Measurements from ENCODE around the gene B4GAT1. TPM values are rescaled to one million over a fixed set of nuclear protein-coding genes. Genes with fewer than 3 reads are reported as not detected.

The B4GAT1 gene
- total and polyA plus RNA-seq, 9 of the 15 experiments (the other 6 are each of a cell fraction or from before 2014, with no cell fraction given) = 0.86 to 9.5 (median 3.8) TPM

- TF ChIP-seq MBD1 (CRISPR knock-in tag; IDR thresholded peaks at IDR 0.05) (no peak), PCBP2 (IDR thresholded peaks at IDR 0.05; ENCODE audit: low read depth, low read length, poor library complexity, severe bottlenecking) (no peak), MITF (IDR thresholded peaks at IDR 0.05) (no peak; the same call in 1 of the 2 replicates), PHB (CRISPR knock-in tag; IDR thresholded peaks at IDR 0.05) (peak; percentile 31; the same call in 1 of the 2 replicates), BRCA1 (IDR thresholded peaks at IDR 0.05) (no peak), BRCA1 (CRISPR knock-in tag; IDR thresholded peaks at IDR 0.05) (no peak), KLF1 (tag; IDR thresholded peaks at IDR 0.05) (peak; percentile 47; the same call in 1 of the 2 replicates), ZNF184 (CRISPR knock-in tag; IDR thresholded peaks at IDR 0.05) (no peak), AFF4 (CRISPR knock-in tag; IDR thresholded peaks at IDR 0.05) (peak; percentile 12; the same call in 1 of the 2 replicates), USF1 (CRISPR knock-in tag; IDR thresholded peaks at IDR 0.05) (no peak), SRSF9 (IDR thresholded peaks at IDR 0.05; ENCODE audit: borderline replicate concordance, low read depth, low read length) (no peak), POLR3A (IDR thresholded peaks at IDR 0.05; ENCODE audit: borderline replicate concordance, extremely low read depth, insufficient read depth, insufficient read length) (peak; percentile 98), XRCC5 (IDR thresholded peaks at IDR 0.05; ENCODE audit: low read depth, low read length) (peak; percentile 88; the same call in 1 of the 2 replicates), U2AF2 (optimal IDR thresholded peaks at IDR 0.05; ENCODE audit: low read depth, low read length) (no peak), ELF1 (tag; IDR thresholded peaks at IDR 0.05) (no peak), SRF (CRISPR knock-in tag; IDR thresholded peaks at IDR 0.05) (peak in 1 of 2 experiments; percentile 14; a peak in 1 of 4 replicates), COPS2 (conservative IDR thresholded peaks at IDR 0.05) (no peak), PREB (CRISPR knock-in tag; IDR thresholded peaks at IDR 0.05) (no peak)
Observed at GRCh38 chr11:66347425-66348276, at the start of gene B4GAT1 (continued).
